Sigmoid colon (tissue), 7 donors: ENCODE results near the gene GRID2. TPM values are rescaled to one million over a fixed set of nuclear protein-coding genes. Genes with fewer than 3 reads are reported as not detected.

ENCODE experiments used
- DNase-seq: peaks from one replicate; pipeline ENCODE4 v3.0.0-alpha.2; 2019
- H3K27ac ChIP-seq, 4 donors: fragments of 200-600 bp; sonication (generic); one replicate each; pipeline ENCODE4 v1.5.1; 2016 to 2019; ENCODE audit warnings: mild to moderate bottlenecking in 1 of 4
- H3K27me3 ChIP-seq, 3 donors: fragments of 200-600 bp; sonication (generic); one replicate each; pipeline ENCODE4 v1.5.1; 2019; ENCODE audit warnings: mild to moderate bottlenecking in 1 of 3
- H3K36me3 ChIP-seq, 4 donors: fragments of 200-600 bp; sonication (generic); one replicate each; pipeline ENCODE4 v1.5.1; 2016 to 2019
- H3K4me1 ChIP-seq, 4 donors: fragments of 200-600 bp; sonication (generic); one replicate each; pipeline ENCODE4 v1.5.1; 2017 to 2019
- H3K4me3 ChIP-seq, 4 donors: fragments of 200-600 bp; sonication (generic); one replicate each; pipeline ENCODE4 v1.5.1; 2017 to 2019; ENCODE audit warnings: mild to moderate bottlenecking in 2 of 4, moderate library complexity in 1 of 4
- H3K9me3 ChIP-seq, 4 donors: fragments of 200-600 bp in 3 of 4; sonication (generic) in 3 of 4; one replicate each; pipeline versions ENCODE4 v1.5.1 to v1.6.1; 2013 to 2019
- CTCF ChIP-seq, 4 experiments: fragments of 450-650 bp in 3 of 4; fragments of 200-600 bp in 1 of 4; IDR thresholded peaks; one replicate each; pipeline ENCODE4 v1.5.1; 2016 to 2019; ENCODE audit warnings: antibody characterized with exemption in 4 of 4, mild to moderate bottlenecking in 3 of 4, moderate library complexity in 2 of 4
- EP300 ChIP-seq, 4 donors: sonication (generic); formaldehyde crosslinking; IDR thresholded peaks; one replicate each; pipeline ENCODE4 v1.6.1; 2017; ENCODE audit warnings: antibody characterized with exemption in 4 of 4
- POLR2A ChIP-seq, 2 donors: fragments of 450-650 bp; IDR thresholded peaks; one replicate each; pipeline ENCODE4 v1.6.1; 2016; ENCODE audit warnings: antibody characterized with exemption in 2 of 2, mild to moderate bottlenecking in 2 of 2, moderate library complexity in 2 of 2
- POLR2AphosphoS5 ChIP-seq, 4 donors: sonication (generic); formaldehyde crosslinking; IDR thresholded peaks; one replicate each; pipeline ENCODE4 v1.6.1; 2017; ENCODE audit warnings: antibody characterized with exemption in 4 of 4
- WGBS, 2 donors: extraction: QIAGEN DNeasy Blood & Tissue Kit; methylation state at CpG; one replicate each; pipeline ENCODE4 v1.1.7; 2013; 5-methylcytosine and 5-hydroxymethylcytosine counted together
- intact Hi-C: fragments of 100-400 bp; cut with DNase I; formaldehyde crosslinking; loops from one replicate; pipeline ENCODE4 v1.15.1; 2023
- polyA plus RNA-seq, 3 donors: library from polyadenylated mRNA; stranded (reverse); fragments of 200-250 nt; gene quantifications; one replicate each; pipeline ENCODE4 v1.2.3, GENCODE V29; 2013
- total RNA-seq, 4 donors: library from RNA; depleted of rRNA; stranded (reverse); fragments of >200 nt; gene quantifications; one replicate each; pipeline ENCODE4 v1.1.0, GENCODE V29; 2016
- donor health status: healthy with polysubstance abuse.
- donor health status: Bipolar disorder and iron deficiency.
- donor health status: healthy.

Gene GRID2
- total and polyA plus RNA-seq, 7 donors: 0.04 to 1.9 (median 0.28) TPM; not detected in 2

GRCh38 chr4:93645120-93645519 is 1341.4 kb downstream of the GRID2 start:
- Histone ChIP-seq H3K4me3 (no peak overlapping the region), H3K36me3 (no peaks in the 10 kb centered on the region), H3K27me3 (no peaks in the 10 kb centered on the region), H3K4me1 (no peaks in the 10 kb centered on the region), H3K9me3 (no peaks in the 10 kb centered on the region), H3K27ac (no peak overlapping the region)
- intact Hi-C loops: no loop called here
- TF ChIP-seq POLR2A (IDR thresholded peaks at IDR 0.05) (no peak), POLR2AphosphoS5 (IDR thresholded peaks at IDR 0.05) (no peak), CTCF (IDR thresholded peaks at IDR 0.05) (no peak), EP300 (IDR thresholded peaks at IDR 0.05) (no peak)
- no peak for DNase-seq
- WGBS, 2 donors: 73 to 94% methylated on average over 3 of the region's 3 CpGs

- Histone ChIP-seq H3K4me1 (no peaks in the 10 kb centered on the region), H3K27ac (no peak overlapping the region), H3K4me3 (no peak overlapping the region), H3K27me3 (no peaks in the 10 kb centered on the region), H3K36me3 (no peaks in the 10 kb centered on the region), H3K9me3 (no peaks in the 10 kb centered on the region)
- DNase-seq: no peak
- TF ChIP-seq EP300 (IDR thresholded peaks at IDR 0.05) (no peak), POLR2A (IDR thresholded peaks at IDR 0.05) (no peak), CTCF (IDR thresholded peaks at IDR 0.05) (no peak), POLR2AphosphoS5 (IDR thresholded peaks at IDR 0.05) (no peak)
- intact Hi-C loops: no loop called here
Measured at GRCh38 chr4:93646233-93646930, 1342.6 kb downstream of the GRID2 start.

- H3K27ac ChIP-seq: no peak overlapping the region
- no peaks in the 10 kb centered on the region for H3K4me1 ChIP-seq
- intact Hi-C loops: no loop called here
- 85 to 91% methylated on average over 3 of the region's 3 CpGs for WGBS, 2 donors
- H3K36me3 ChIP-seq: no peaks in the 10 kb centered on the region
- no peaks in the 10 kb centered on the region for H3K27me3 ChIP-seq
- H3K9me3 ChIP-seq: no peaks in the 10 kb centered on the region
- no peak overlapping the region for H3K4me3 ChIP-seq
- DNase-seq: no peak
- no peak for TF ChIP-seq POLR2A (IDR thresholded peaks at IDR 0.05)
- no peak for TF ChIP-seq CTCF (IDR thresholded peaks at IDR 0.05)
- TF ChIP-seq EP300 (IDR thresholded peaks at IDR 0.05): no peak
- TF ChIP-seq POLR2AphosphoS5 (IDR thresholded peaks at IDR 0.05): no peak
Measured at GRCh38 chr4:93648258-93648657, 1344.5 kb downstream of the GRID2 start.

GRCh38 chr4:93649828-93650227 is 1346.1 kb downstream of the GRID2 start:
- Histone ChIP-seq H3K27me3 (no peaks in the 10 kb centered on the region), H3K9me3 (no peaks in the 10 kb centered on the region), H3K4me3 (no peak overlapping the region), H3K27ac (no peak overlapping the region), H3K36me3 (no peaks in the 10 kb centered on the region), H3K4me1 (no peaks in the 10 kb centered on the region)
- intact Hi-C loops: no loop called here
- no peak for TF ChIP-seq POLR2AphosphoS5 (IDR thresholded peaks at IDR 0.05)
- no peak for TF ChIP-seq EP300 (IDR thresholded peaks at IDR 0.05)
- no peak for TF ChIP-seq CTCF (IDR thresholded peaks at IDR 0.05)
- TF ChIP-seq POLR2A (IDR thresholded peaks at IDR 0.05): no peak
- DNase-seq: no peak

- Histone ChIP-seq H3K9me3 (no peaks in the 10 kb centered on the region), H3K4me1 (no peaks in the 10 kb centered on the region), H3K27me3 (no peaks in the 10 kb centered on the region), H3K4me3 (no peak overlapping the region), H3K27ac (no peak overlapping the region), H3K36me3 (no peaks in the 10 kb centered on the region)
- 66 to 80% methylated on average over 1 of the region's 1 CpG for WGBS, 2 donors
- intact Hi-C loops: no loop called here
- TF ChIP-seq CTCF (IDR thresholded peaks at IDR 0.05) (no peak), POLR2AphosphoS5 (IDR thresholded peaks at IDR 0.05) (no peak), EP300 (IDR thresholded peaks at IDR 0.05) (no peak), POLR2A (IDR thresholded peaks at IDR 0.05) (no peak)
- no peak for DNase-seq
Measured at GRCh38 chr4:93654211-93654610, 1350.4 kb downstream of the GRID2 start.
